MM.1S (cell line): ENCODE results near the gene SRRD.

Source experiments
- DNase-seq: peaks from one replicate; pipeline ENCODE4 v3.0.0-alpha.2; 2015
- H2AFZ ChIP-seq: fragments of 300-600 bp; sonication (generic); 2 replicates; pipeline ENCODE4 v1.6.0; 2016; ENCODE audit warnings: antibody characterized with exemption, low read length
- H3F3A ChIP-seq: fragments of 300-600 bp; sonication (generic); 2 replicates; pipeline ENCODE4 v1.6.1; 2016; ENCODE audit warnings: mild to moderate bottlenecking, antibody characterized with exemption, low read length, moderate library complexity, mixed read lengths; ENCODE audit not compliant: insufficient read depth
- H3K27ac ChIP-seq: fragments of 300-600 bp; sonication (generic); 2 replicates; pipeline ENCODE4 v1.5.1; 2016; ENCODE audit warnings: mild to moderate bottlenecking, low read length
- H3K27me3 ChIP-seq: fragments of 300-600 bp; sonication (generic); replicated peaks from 2 replicates; pipeline ENCODE4 v1.6.0; 2016; ENCODE audit warnings: low read length; ENCODE audit not compliant: insufficient read depth
- H3K36me3 ChIP-seq: fragments of 300-600 bp; sonication (generic); replicated peaks from 2 replicates; pipeline ENCODE4 v1.6.1; 2016; ENCODE audit warnings: mild to moderate bottlenecking, low read length, mixed read lengths; ENCODE audit not compliant: insufficient read depth
- H3K4me1 ChIP-seq: fragments of 300-600 bp; sonication (generic); 2 replicates; pipeline ENCODE4 v1.6.1; 2016; ENCODE audit warnings: low read length, mixed read lengths
- H3K4me2 ChIP-seq: fragments of 300-600 bp; sonication (generic); 2 replicates; pipeline ENCODE4 v1.6.0; 2016; ENCODE audit warnings: low read depth, low read length
- H3K4me3 ChIP-seq: fragments of 300-600 bp; sonication (generic); 2 replicates; pipeline ENCODE4 v1.5.1; 2016; ENCODE audit warnings: low read length, mixed read lengths
- H3K79me2 ChIP-seq: fragments of 300-600 bp; sonication (generic); 2 replicates; pipeline ENCODE4 v1.6.1; 2016; ENCODE audit warnings: mixed run types, low read length, mixed read lengths
- H3K9ac ChIP-seq: fragments of 300-600 bp; sonication (generic); 2 replicates; pipeline ENCODE4 v1.6.1; 2016; ENCODE audit warnings: low read length, mixed read lengths
- H3K9me2 ChIP-seq: fragments of 300-600 bp; sonication (generic); replicated peaks from 2 replicates; pipeline ENCODE4 v1.6.1; 2016; ENCODE audit warnings: mild to moderate bottlenecking, low read length, mixed read lengths; ENCODE audit not compliant: insufficient read depth
- H3K9me3 ChIP-seq: fragments of 300-600 bp; sonication (generic); replicated peaks from 2 replicates; pipeline ENCODE4 v1.6.1; 2016; ENCODE audit warnings: mild to moderate bottlenecking, low read length, mixed read lengths; ENCODE audit not compliant: insufficient read depth
- H4K20me1 ChIP-seq: fragments of 300-600 bp; sonication (generic); 2 replicates; pipeline ENCODE4 v1.6.1; 2016; ENCODE audit warnings: mild to moderate bottlenecking, low read length, moderate library complexity, mixed read lengths; ENCODE audit not compliant: insufficient read depth
- EZH2 ChIP-seq: fragments of 300-600 bp; sonication (generic); optimal IDR thresholded peaks from 2 replicates; pipeline ENCODE3; 2017; ENCODE audit warnings: low read depth, mild to moderate bottlenecking, antibody characterized with exemption, low read length, mixed read lengths
- EZH2phosphoT487 ChIP-seq: fragments of 300-600 bp; sonication (generic); IDR thresholded peaks from 2 replicates; pipeline ENCODE4 v1.6.1; 2018; ENCODE audit warnings: antibody characterized with exemption, low read length
- TF ChIP-seq, protein P1 (sequence below): fragments of 300-600 bp; sonication (generic); IDR thresholded peaks from 2 replicates; pipeline ENCODE4 v1.5.1; 2016; ENCODE audit warnings: antibody characterized with exemption, low read length, mixed read lengths

SRRD gene

DNA sequence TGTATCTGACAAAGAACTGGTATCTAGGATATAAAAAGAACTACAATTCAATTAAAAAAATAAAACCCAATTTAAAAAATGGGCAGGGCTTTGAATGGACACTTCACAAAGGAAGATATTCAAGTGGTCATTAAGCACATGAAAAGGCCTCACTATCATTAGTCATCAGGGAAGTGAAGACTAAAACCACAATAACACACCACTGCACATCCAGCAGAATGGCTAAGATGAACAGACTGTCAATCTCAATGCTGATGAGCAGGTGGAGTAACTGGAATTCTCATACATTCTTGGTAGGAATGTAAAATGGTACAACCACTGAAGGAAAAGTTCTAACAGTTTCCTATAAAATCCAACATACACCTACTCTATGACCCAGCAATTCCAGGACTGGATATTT, 9.0 kb upstream of the SRRD start:
- Histone ChIP-seq H3K36me3 (no peaks in the 10 kb centered on the region; the same call in none of the 2 replicates), H3K9me2 (no peaks in the 10 kb centered on the region), H3K4me2 (no peak overlapping the region), H2AFZ (no peak overlapping the region), H3K4me3 (no peak overlapping the region), H3K9me3 (no peaks in the 10 kb centered on the region), H3K27me3 (no peaks in the 10 kb centered on the region), H3K27ac (no peak overlapping the region), H3F3A (no peaks in the 10 kb centered on the region), H3K9ac (no peak overlapping the region), H3K79me2 (peaks cover 18% of the 10 kb centered on the region), H4K20me1 (no peaks in the 10 kb centered on the region), H3K4me1 (peaks cover 9% of the 10 kb centered on the region; the same call in 1 of the 2 replicates)
- no peak for DNase-seq
- TF ChIP-seq EZH2 (no peak), EZH2phosphoT487 (no peak)
- TF ChIP-seq, protein P1, sequence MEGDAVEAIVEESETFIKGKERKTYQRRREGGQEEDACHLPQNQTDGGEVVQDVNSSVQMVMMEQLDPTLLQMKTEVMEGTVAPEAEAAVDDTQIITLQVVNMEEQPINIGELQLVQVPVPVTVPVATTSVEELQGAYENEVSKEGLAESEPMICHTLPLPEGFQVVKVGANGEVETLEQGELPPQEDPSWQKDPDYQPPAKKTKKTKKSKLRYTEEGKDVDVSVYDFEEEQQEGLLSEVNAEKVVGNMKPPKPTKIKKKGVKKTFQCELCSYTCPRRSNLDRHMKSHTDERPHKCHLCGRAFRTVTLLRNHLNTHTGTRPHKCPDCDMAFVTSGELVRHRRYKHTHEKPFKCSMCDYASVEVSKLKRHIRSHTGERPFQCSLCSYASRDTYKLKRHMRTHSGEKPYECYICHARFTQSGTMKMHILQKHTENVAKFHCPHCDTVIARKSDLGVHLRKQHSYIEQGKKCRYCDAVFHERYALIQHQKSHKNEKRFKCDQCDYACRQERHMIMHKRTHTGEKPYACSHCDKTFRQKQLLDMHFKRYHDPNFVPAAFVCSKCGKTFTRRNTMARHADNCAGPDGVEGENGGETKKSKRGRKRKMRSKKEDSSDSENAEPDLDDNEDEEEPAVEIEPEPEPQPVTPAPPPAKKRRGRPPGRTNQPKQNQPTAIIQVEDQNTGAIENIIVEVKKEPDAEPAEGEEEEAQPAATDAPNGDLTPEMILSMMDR = no peak

DNA sequence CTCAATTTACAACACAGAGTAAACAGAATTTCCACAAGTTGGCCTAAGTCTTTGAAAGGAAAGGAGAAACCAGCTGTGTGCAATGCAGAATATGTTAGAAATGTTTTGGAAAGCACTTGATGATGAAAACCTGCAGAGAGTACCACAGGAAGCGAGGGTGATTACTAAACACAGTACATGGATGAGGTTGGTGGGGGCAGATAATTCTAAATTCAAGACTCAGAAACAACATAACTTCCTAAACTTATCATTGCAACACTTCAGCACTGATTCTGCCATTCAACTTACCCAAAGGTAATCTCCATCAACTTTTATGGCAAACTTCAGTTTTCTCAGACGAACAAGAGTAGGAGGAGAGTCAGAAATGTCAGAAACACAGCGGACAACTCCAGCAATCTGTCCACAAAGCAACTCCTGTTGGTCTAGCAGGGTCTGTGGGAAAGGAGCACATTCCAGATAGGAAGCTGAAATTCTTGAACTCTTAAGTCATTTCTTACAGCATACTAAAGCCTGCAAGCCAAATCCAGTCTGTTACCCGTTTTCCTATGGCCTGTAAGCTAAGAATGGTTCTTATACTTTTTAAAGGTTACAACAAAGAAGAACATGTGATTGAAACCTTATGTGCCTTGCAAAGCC, 6.9 kb upstream of the SRRD start:
- peaks cover 32% of the 10 kb centered on the region for H3K79me2 ChIP-seq
- H3K4me2 ChIP-seq = no peak overlapping the region
- DNase-seq = no peak
- H3K4me3 ChIP-seq = no peak overlapping the region
- H3K9me3 ChIP-seq = no peaks in the 10 kb centered on the region
- H3K27me3 ChIP-seq = no peaks in the 10 kb centered on the region
- no peaks in the 10 kb centered on the region for H3K9me2 ChIP-seq
- H3K36me3 ChIP-seq = no peaks in the 10 kb centered on the region
- H2AFZ ChIP-seq = no peak overlapping the region
- TF ChIP-seq, protein P1 = no peak
- no peak for TF ChIP-seq EZH2
- no peak for TF ChIP-seq EZH2phosphoT487
- H3F3A ChIP-seq = peaks cover 2% of the 10 kb centered on the region
- no peak overlapping the region for H3K27ac ChIP-seq
- peaks cover 27% of the 10 kb centered on the region for H3K4me1 ChIP-seq
- no peaks in the 10 kb centered on the region for H4K20me1 ChIP-seq
- H3K9ac ChIP-seq = no peak overlapping the region

- no peaks in the 10 kb centered on the region for H3K36me3 ChIP-seq
- peaks cover 5% of the 10 kb centered on the region for H3F3A ChIP-seq
- H3K9me3 ChIP-seq = no peaks in the 10 kb centered on the region
- no peak overlapping the region for H3K4me3 ChIP-seq
- H3K9ac ChIP-seq = no peak overlapping the region
- H2AFZ ChIP-seq = no peak overlapping the region
- H3K27me3 ChIP-seq = no peaks in the 10 kb centered on the region
- no peaks in the 10 kb centered on the region for H4K20me1 ChIP-seq
- TF ChIP-seq, protein P1 = no peak
- no peak for TF ChIP-seq EZH2
- TF ChIP-seq EZH2phosphoT487 = no peak
- no peaks in the 10 kb centered on the region for H3K9me2 ChIP-seq
- peaks cover 32% of the 10 kb centered on the region for H3K79me2 ChIP-seq
- DNase-seq = no peak
- peaks cover 32% of the 10 kb centered on the region for H3K4me1 ChIP-seq
- H3K27ac ChIP-seq = no peak overlapping the region
- H3K4me2 ChIP-seq = no peak overlapping the region
Observed at GRCh38 chr22:26477341-26477731, 6.3 kb upstream of the SRRD start.
